ENCODE data around the gene ISCA2.

The ISCA2 gene

DNA sequence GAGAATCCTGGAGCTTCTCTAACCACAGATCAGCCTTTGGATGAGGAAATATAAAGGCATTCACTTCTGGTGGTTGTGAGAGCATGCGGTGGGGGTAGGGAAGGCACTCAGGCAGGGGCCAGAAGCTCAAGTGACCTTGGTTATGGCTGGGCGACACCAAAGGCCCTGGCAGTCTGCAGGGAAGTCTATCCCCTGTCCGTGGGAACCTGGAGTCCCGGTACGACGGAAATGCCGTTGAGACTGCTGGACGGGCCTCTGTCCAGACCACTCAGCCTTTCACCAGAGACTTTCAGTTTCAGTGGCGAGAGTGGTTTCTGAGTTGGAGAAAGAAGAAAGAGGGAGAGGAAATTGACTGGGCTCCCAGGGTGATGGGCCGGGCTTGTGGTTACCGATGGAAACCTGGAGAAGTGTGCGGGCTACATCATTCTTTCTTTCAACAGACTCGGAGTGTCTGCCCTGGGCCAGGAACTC is 20.9 kb downstream of the ISCA2 start:
- DNase-seq (ENCODE audit: low read depth in 1 of 2, low spot score in 1 of 2) = peak in 1 of 2 experiments; percentile 59

DNA sequence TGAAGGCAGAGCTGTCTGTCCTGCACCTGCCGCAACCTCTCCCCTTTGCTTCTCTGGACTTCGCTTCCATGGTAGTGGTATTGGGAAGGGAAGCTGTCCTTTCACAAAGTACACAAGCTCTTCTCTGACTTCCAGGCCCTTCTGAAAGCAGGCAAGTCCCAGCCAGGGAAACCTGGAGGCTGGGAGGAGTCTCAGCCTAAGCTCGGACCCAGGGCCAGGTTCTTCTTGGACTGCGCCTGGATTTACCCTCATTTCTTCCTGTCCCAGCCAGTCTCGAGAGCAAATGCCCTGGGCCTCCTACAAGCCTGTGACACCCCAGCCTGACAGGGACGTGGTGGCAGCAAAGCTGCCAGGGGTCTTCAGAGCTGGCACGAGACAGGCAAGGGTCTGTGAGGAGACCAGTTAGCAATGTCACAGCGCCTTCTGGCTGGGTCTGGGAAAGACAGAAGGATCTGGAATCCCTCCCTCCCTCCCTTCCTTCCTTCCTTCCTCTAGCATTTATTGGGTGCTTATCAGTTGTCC is 22.4 kb downstream of the ISCA2 start:
- no peaks in the 10 kb centered on the region for H3K27me3 ChIP-seq (ENCODE audit: insufficient read depth, poor library complexity, severe bottlenecking)
- no peak for TF ChIP-seq POLR2AphosphoS5 (IDR thresholded peaks at IDR 0.05; ENCODE audit: low read depth)
- TF ChIP-seq GABPA (IDR thresholded peaks at IDR 0.05; ENCODE audit: low read depth) = no peak
- TF ChIP-seq SPI1 (IDR thresholded peaks at IDR 0.05; ENCODE audit: borderline replicate concordance, low read depth) = no peak
- TF ChIP-seq, protein P1, sequence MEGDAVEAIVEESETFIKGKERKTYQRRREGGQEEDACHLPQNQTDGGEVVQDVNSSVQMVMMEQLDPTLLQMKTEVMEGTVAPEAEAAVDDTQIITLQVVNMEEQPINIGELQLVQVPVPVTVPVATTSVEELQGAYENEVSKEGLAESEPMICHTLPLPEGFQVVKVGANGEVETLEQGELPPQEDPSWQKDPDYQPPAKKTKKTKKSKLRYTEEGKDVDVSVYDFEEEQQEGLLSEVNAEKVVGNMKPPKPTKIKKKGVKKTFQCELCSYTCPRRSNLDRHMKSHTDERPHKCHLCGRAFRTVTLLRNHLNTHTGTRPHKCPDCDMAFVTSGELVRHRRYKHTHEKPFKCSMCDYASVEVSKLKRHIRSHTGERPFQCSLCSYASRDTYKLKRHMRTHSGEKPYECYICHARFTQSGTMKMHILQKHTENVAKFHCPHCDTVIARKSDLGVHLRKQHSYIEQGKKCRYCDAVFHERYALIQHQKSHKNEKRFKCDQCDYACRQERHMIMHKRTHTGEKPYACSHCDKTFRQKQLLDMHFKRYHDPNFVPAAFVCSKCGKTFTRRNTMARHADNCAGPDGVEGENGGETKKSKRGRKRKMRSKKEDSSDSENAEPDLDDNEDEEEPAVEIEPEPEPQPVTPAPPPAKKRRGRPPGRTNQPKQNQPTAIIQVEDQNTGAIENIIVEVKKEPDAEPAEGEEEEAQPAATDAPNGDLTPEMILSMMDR (IDR thresholded peaks at IDR 0.05; ENCODE audit: insufficient read depth, low read length) = no peak
- TF ChIP-seq, protein P2, sequence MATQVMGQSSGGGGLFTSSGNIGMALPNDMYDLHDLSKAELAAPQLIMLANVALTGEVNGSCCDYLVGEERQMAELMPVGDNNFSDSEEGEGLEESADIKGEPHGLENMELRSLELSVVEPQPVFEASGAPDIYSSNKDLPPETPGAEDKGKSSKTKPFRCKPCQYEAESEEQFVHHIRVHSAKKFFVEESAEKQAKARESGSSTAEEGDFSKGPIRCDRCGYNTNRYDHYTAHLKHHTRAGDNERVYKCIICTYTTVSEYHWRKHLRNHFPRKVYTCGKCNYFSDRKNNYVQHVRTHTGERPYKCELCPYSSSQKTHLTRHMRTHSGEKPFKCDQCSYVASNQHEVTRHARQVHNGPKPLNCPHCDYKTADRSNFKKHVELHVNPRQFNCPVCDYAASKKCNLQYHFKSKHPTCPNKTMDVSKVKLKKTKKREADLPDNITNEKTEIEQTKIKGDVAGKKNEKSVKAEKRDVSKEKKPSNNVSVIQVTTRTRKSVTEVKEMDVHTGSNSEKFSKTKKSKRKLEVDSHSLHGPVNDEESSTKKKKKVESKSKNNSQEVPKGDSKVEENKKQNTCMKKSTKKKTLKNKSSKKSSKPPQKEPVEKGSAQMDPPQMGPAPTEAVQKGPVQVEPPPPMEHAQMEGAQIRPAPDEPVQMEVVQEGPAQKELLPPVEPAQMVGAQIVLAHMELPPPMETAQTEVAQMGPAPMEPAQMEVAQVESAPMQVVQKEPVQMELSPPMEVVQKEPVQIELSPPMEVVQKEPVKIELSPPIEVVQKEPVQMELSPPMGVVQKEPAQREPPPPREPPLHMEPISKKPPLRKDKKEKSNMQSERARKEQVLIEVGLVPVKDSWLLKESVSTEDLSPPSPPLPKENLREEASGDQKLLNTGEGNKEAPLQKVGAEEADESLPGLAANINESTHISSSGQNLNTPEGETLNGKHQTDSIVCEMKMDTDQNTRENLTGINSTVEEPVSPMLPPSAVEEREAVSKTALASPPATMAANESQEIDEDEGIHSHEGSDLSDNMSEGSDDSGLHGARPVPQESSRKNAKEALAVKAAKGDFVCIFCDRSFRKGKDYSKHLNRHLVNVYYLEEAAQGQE (IDR thresholded peaks at IDR 0.05; ENCODE audit: insufficient replicate concordance, low read depth) = no peak
- no peak overlapping the region for H3K4me3 ChIP-seq (replicated peaks; ENCODE audit: insufficient read depth, low read length)

More for the DNA sequence above, 20.9 kb downstream of the ISCA2 start:
- H3K4me3 ChIP-seq (replicated peaks; ENCODE audit: insufficient read depth, low read length) = no peak overlapping the region
- H3K27ac ChIP-seq (replicated peaks) = no peak overlapping the region
- TF ChIP-seq, protein P2 (IDR thresholded peaks at IDR 0.05; ENCODE audit: insufficient replicate concordance, low read depth) = no peak
- TF ChIP-seq, protein P1 (IDR thresholded peaks at IDR 0.05; ENCODE audit: insufficient read depth, low read length) = no peak
- TF ChIP-seq GABPA (IDR thresholded peaks at IDR 0.05; ENCODE audit: low read depth) (no peak), SPI1 (IDR thresholded peaks at IDR 0.05; ENCODE audit: borderline replicate concordance, low read depth) (no peak), POLR2AphosphoS5 (IDR thresholded peaks at IDR 0.05; ENCODE audit: low read depth) (no peak)
- no peaks in the 10 kb centered on the region for H3K27me3 ChIP-seq (ENCODE audit: insufficient read depth, poor library complexity, severe bottlenecking)

DNA sequence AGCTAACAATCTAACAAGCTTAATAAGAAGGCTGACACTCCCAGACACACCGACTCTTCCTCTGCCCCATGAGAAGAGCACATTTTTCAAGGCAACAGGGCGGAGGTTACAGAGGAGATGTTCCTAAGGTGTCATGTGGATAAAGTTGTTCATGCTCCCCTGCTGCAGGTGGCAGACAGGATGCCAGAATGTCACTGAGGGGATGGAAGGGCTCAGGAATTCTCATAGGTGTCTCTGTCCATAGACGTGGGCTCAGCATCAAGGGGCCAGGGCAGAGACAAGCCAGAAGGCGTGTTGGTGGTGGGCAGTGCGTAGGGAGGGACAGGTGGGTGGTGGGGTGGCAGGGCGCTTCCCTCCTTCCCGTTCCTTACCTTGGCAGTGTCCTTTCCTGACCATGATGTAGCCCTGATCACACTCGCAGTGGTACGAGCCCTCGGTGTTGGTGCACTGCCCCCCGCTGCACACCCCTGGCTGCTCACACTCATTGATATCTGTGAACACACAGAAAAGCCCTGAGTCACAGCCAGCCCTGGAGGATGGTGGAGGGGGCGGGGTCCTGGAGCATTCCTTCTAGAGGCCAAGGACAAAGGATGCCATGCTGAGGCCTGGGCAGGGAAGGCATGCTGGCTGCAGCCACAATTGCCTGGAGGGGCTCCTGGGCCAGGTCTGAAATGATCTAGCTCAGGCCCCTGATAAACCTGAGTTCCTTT is 23.0 kb downstream of the ISCA2 start:
- Histone ChIP-seq H3K27ac (replicated peaks) (no peak overlapping the region), H3K4me3 (replicated peaks; ENCODE audit: insufficient read depth, low read length) (no peak overlapping the region), H3K27me3 (ENCODE audit: insufficient read depth, poor library complexity, severe bottlenecking) (no peaks in the 10 kb centered on the region)
- TF ChIP-seq, protein P1 (IDR thresholded peaks at IDR 0.05; ENCODE audit: insufficient read depth, low read length) = no peak
- no peak for DNase-seq (ENCODE audit: low read depth in 1 of 2, low spot score in 1 of 2)

More for the DNA sequence above, 22.4 kb downstream of the ISCA2 start:
- no peak overlapping the region for H3K27ac ChIP-seq (replicated peaks)
- DNase-seq (ENCODE audit: low read depth in 1 of 2, low spot score in 1 of 2) = no peak

Data from HL-60 (cell line).